Esophagus muscularis mucosa (tissue), 3 donors: ENCODE measurements around the gene HOXA11.

Experiments used
- POLR2AphosphoS5 ChIP-seq, 2 donors: sonication (generic); formaldehyde crosslinking; IDR thresholded peaks; one replicate each; pipeline ENCODE4 v1.6.1; 2017; ENCODE audit warnings: antibody characterized with exemption in 2 of 2
- TF ChIP-seq, protein P1 (sequence below), 3 experiments: fragments of 200-600 bp in 2 of 3; fragments of 450-650 bp in 1 of 3; sonication (generic) in 2 of 3; IDR thresholded peaks; one replicate each; pipeline ENCODE4 v1.5.1; 2017 to 2019; ENCODE audit warnings: antibody characterized with exemption in 3 of 3, mild to moderate bottlenecking in 2 of 3, moderate library complexity in 1 of 3

DNA sequence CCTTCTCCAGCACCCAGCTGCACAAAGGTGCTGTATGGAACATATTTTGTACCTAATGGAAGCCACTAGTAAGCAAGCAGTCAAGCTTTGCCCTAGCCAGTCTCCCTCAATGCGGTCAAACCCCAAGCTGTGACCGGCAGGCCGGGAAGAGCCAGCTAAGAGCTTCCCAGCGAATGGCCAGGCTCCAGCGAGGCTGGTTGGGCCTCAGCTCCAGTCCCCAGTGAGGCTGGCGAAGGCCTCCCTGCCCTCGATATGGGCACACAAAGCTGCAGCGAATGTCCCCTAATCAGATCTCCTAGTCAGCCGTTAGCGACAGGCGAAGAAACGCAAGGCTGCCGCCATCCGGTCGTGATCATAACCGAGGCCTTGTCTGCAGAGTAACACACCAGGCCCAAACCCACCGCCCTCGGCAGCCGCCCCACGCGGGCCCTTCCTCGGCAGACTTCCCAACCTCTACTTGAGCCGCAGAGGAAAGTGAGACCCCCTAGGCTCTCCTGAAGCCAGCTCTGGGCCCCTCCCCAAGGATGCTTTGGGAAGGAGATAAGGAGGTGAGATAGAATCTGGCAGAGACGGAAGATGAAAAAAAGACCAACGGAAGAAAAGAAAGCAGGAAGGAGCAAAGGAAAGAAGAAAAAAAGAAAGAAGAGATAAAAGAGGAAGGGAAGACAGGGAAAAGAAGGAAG lies 16.6 kb downstream of the HOXA11 start:
- TF ChIP-seq, protein P1, sequence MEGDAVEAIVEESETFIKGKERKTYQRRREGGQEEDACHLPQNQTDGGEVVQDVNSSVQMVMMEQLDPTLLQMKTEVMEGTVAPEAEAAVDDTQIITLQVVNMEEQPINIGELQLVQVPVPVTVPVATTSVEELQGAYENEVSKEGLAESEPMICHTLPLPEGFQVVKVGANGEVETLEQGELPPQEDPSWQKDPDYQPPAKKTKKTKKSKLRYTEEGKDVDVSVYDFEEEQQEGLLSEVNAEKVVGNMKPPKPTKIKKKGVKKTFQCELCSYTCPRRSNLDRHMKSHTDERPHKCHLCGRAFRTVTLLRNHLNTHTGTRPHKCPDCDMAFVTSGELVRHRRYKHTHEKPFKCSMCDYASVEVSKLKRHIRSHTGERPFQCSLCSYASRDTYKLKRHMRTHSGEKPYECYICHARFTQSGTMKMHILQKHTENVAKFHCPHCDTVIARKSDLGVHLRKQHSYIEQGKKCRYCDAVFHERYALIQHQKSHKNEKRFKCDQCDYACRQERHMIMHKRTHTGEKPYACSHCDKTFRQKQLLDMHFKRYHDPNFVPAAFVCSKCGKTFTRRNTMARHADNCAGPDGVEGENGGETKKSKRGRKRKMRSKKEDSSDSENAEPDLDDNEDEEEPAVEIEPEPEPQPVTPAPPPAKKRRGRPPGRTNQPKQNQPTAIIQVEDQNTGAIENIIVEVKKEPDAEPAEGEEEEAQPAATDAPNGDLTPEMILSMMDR (IDR thresholded peaks at IDR 0.05), result no peak
- TF ChIP-seq POLR2AphosphoS5 (IDR thresholded peaks at IDR 0.05), result no peak
